Neural crest cell (in vitro differentiated cells): ENCODE measurements around the gene MPRIP. TPM values are rescaled to one million over a fixed set of nuclear protein-coding genes. Genes with fewer than 3 reads are reported as not detected.

Source experiments
- DNase-seq: peaks from one replicate; pipeline ENCODE4 v3.0.0; 2021; ENCODE audit warnings: low read depth, mixed read lengths, low spot score
- H3K27ac Mint-ChIP-seq: one replicate; pipeline ENCODE4 v1.8.0; 2021; ENCODE audit warnings: mild to moderate bottlenecking, mixed read lengths; ENCODE audit not compliant: unreplicated experiment
- H3K27me3 Mint-ChIP-seq: 2 replicates; pipeline ENCODE4 v1.8.0; 2021; ENCODE audit warnings: low read depth, mild to moderate bottlenecking, mixed read lengths
- H3K36me3 Mint-ChIP-seq: 2 replicates; pipeline ENCODE4 v1.8.0; 2021; ENCODE audit warnings: low read depth, mild to moderate bottlenecking, mixed read lengths
- H3K4me1 Mint-ChIP-seq: 2 replicates; pipeline ENCODE4 v1.8.0; 2021; ENCODE audit warnings: mixed read lengths
- H3K4me3 Mint-ChIP-seq: one replicate; pipeline ENCODE4 v1.8.0; 2021; ENCODE audit warnings: mild to moderate bottlenecking, mixed read lengths
- H3K9me3 Mint-ChIP-seq: 2 replicates; pipeline ENCODE4 v1.8.0; 2021; ENCODE audit warnings: mixed read lengths
- total RNA-seq: library from RNA; stranded (reverse); gene quantifications from 2 replicates; pipeline ENCODE4 v1.2.1, GENCODE V29; 2021
- TF ChIP-seq, protein P1 (sequence below): fragments of 200-600 bp; sonication (generic); conservative IDR thresholded peaks from 2 replicates; pipeline ENCODE4 v1.5.0; 2021; ENCODE audit warnings: antibody characterized with exemption, mild to moderate bottlenecking

MPRIP gene
- total RNA-seq, 1 donor from 2014 or later: 241 TPM

DNA sequence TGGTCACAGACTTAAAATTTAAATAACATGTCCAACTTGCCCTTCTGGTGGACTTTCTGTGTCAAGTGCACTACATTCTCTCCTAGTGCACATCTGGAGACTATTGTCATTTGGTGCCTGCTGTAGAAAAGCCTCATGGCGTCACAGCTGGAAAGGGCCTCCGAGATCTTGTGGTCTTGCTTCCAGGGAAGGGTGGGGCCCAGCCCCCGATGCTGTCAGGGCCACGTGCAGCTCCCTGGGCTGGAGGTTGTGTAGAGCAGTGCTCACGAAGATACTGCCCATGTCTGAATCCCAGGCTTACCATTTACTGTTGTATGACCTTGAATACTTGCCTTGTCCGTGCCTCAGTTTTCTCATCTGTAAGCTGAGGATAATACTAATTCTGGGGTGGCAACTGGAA, 6.8 kb upstream of the MPRIP start:
- TF ChIP-seq, protein P1, sequence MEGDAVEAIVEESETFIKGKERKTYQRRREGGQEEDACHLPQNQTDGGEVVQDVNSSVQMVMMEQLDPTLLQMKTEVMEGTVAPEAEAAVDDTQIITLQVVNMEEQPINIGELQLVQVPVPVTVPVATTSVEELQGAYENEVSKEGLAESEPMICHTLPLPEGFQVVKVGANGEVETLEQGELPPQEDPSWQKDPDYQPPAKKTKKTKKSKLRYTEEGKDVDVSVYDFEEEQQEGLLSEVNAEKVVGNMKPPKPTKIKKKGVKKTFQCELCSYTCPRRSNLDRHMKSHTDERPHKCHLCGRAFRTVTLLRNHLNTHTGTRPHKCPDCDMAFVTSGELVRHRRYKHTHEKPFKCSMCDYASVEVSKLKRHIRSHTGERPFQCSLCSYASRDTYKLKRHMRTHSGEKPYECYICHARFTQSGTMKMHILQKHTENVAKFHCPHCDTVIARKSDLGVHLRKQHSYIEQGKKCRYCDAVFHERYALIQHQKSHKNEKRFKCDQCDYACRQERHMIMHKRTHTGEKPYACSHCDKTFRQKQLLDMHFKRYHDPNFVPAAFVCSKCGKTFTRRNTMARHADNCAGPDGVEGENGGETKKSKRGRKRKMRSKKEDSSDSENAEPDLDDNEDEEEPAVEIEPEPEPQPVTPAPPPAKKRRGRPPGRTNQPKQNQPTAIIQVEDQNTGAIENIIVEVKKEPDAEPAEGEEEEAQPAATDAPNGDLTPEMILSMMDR: no peak
- no peak overlapping the region for H3K27ac Mint-ChIP-seq
- H3K36me3 Mint-ChIP-seq: no peaks in the 10 kb centered on the region
- no peaks in the 10 kb centered on the region for H3K27me3 Mint-ChIP-seq
- H3K4me3 Mint-ChIP-seq: no peak overlapping the region
- no peak for DNase-seq
- no peaks in the 10 kb centered on the region for H3K9me3 Mint-ChIP-seq
- peaks cover 11% of the 10 kb centered on the region for H3K4me1 Mint-ChIP-seq

GRCh38 chr17:17035920-17036523, 6.2 kb upstream of the MPRIP start:
- H3K4me1 Mint-ChIP-seq: peaks cover 8% of the 10 kb centered on the region
- no peak overlapping the region for H3K27ac Mint-ChIP-seq
- no peak overlapping the region for H3K4me3 Mint-ChIP-seq
- TF ChIP-seq, protein P1: no peak
- no peaks in the 10 kb centered on the region for H3K36me3 Mint-ChIP-seq
- H3K9me3 Mint-ChIP-seq: no peaks in the 10 kb centered on the region
- DNase-seq: no peak
- H3K27me3 Mint-ChIP-seq: no peaks in the 10 kb centered on the region

DNA sequence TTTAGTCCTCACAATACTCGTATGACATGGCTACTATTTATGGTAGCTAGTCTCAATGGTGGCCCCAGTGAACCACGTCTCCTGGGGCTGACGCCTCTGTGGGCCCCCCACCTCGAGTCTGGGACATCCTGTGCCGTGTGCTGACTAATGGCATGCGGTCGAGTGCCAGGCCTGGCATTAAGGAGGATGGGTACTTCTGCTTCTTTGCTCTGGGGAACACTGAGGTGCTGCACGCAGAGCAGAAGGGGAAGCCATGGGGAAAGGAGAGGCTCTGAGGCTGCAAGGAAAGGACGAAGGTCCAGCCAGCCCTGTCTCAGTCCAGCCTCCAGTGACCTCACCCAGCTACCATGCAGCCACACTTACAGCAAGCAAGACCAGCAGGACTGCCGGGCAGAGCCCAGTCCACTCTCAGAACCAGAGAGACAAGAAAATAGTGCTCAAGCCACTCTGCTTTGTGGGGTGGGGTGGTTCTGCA, 5.7 kb upstream of the MPRIP start:
- Mint-ChIP-seq H3K9me3 (no peaks in the 10 kb centered on the region), H3K27me3 (no peaks in the 10 kb centered on the region), H3K36me3 (no peaks in the 10 kb centered on the region), H3K4me1 (peaks cover 11% of the 10 kb centered on the region), H3K4me3 (no peak overlapping the region), H3K27ac (no peak overlapping the region)
- no peak for DNase-seq
- TF ChIP-seq, protein P1: no peak

- peaks cover 32% of the 10 kb centered on the region for H3K4me1 Mint-ChIP-seq
- no peaks in the 10 kb centered on the region for H3K36me3 Mint-ChIP-seq
- TF ChIP-seq, protein P1: no peak
- H3K27me3 Mint-ChIP-seq: no peaks in the 10 kb centered on the region
- DNase-seq: no peak
- H3K27ac Mint-ChIP-seq: no peak overlapping the region
- no peaks in the 10 kb centered on the region for H3K9me3 Mint-ChIP-seq
- H3K4me3 Mint-ChIP-seq: no peak overlapping the region
Measured at GRCh38 chr17:17039911-17040310, 2.3 kb upstream of the MPRIP start.

GRCh38 chr17:17041018-17041521, 1.2 kb upstream of the MPRIP start:
- DNase-seq: no peak
- Mint-ChIP-seq H3K27me3 (no peaks in the 10 kb centered on the region), H3K4me3 (peak overlapping the region; percentile 87), H3K27ac (no peak overlapping the region), H3K36me3 (peaks cover 4% of the 10 kb centered on the region), H3K9me3 (peaks cover under 1% of the 10 kb centered on the region), H3K4me1 (peaks cover 40% of the 10 kb centered on the region)
- TF ChIP-seq, protein P1: no peak
